GM12878 (cell line): ENCODE measurements around the gene BCAS4. TPM values are rescaled to one million over a fixed set of nuclear protein-coding genes. Genes with fewer than 3 reads are reported as not detected.

Source experiments
- ATAC-seq: fragments of 200-7000 bp; cut with Tn5 transposase; 3 replicates; pipeline ENCODE4 v1.9.1; 2020; ENCODE audit warnings: mild to moderate bottlenecking, moderate library complexity
- BruUV-seq: library from RNA; stranded (reverse); fragments of 400-500 nt; replicated peaks from 2 replicates; lab custom pipeline; 2021; lab: Mats Ljungman, UMichigan
- CTCF ChIA-PET: fragments of 300-600 bp; sonication (Branson Sonifier 250); formaldehyde crosslinking; extraction: SDS; loops from one replicate; lab custom pipeline; 2021; ENCODE audit warnings: inconsistent platforms; lab: Yijun Ruan, JAX
- POLR2A ChIA-PET: fragments of 350-600 bp; formaldehyde crosslinking; extraction: SDS; loops from one replicate; lab custom pipeline; 2021; ENCODE audit warnings: inconsistent platforms; lab: Charles Lee
- RAD21 ChIA-PET: fragments of 300-600 bp; sonication (Branson Sonifier 250); formaldehyde crosslinking; loops from one replicate; lab custom pipeline; 2023; ENCODE audit warnings: antibody characterized with exemption; ENCODE audit not compliant: unreplicated experiment; lab: Charles Lee
- SMC1A ChIA-PET: fragments of 300-600 bp; sonication (Branson Sonifier 250); formaldehyde crosslinking; loops from one replicate; lab custom pipeline; 2023; ENCODE audit not compliant: unreplicated experiment, uncharacterized antibody; lab: Charles Lee
- DNase-seq: peaks from one replicate; pipeline ENCODE4 v3.0.0-alpha.2; 2011; ENCODE audit warnings: low read depth, low spot score
- FAIRE-seq: peaks from 3 replicates; lab custom pipeline; 2011; peaks lifted over from hg19 to GRCh38; lab: Jason Lieb, UNC
- H2AFZ ChIP-seq: 2 replicates; pipeline ENCODE4 v1.6.0; 2011; ENCODE audit warnings: low read depth, low read length, control low read depth; ENCODE audit not compliant: control insufficient read depth
- H3K27ac ChIP-seq: 2 replicates; pipeline ENCODE4 v1.5.1; 2011; ENCODE audit warnings: control low read depth; ENCODE audit not compliant: control insufficient read depth, insufficient read depth
- H3K27me3 ChIP-seq, 2 experiments: replicated peaks in 1 of 2; 2 replicates each; pipeline versions ENCODE4 v1.6.0 to v1.6.1; 2011; ENCODE audit warnings: low read length in 1 of 2; ENCODE audit not compliant: control insufficient read depth in 2 of 2, insufficient read depth in 2 of 2
- H3K36me3 ChIP-seq, 2 experiments: 2 replicates each; pipeline ENCODE4 v1.5.1; 2011; ENCODE audit warnings: low read length in 1 of 2; ENCODE audit not compliant: control insufficient read depth in 2 of 2, insufficient read depth in 2 of 2
- H3K4me1 ChIP-seq: 2 replicates; pipeline ENCODE4 v1.6.1; 2011; ENCODE audit warnings: mild to moderate bottlenecking, low read length, moderate library complexity, mixed read lengths; ENCODE audit not compliant: control insufficient read depth, insufficient read depth
- H3K4me2 ChIP-seq: 2 replicates; pipeline ENCODE4 v1.6.0; 2011; ENCODE audit warnings: control low read depth; ENCODE audit not compliant: control insufficient read depth, insufficient read depth
- H3K4me3 ChIP-seq: fragments of 200-600 bp; sonication (generic); 2 replicates; pipeline ENCODE4 v1.5.1; 2016
- H3K79me2 ChIP-seq: 2 replicates; pipeline ENCODE4 v1.6.0; 2011; ENCODE audit warnings: low read length; ENCODE audit not compliant: control insufficient read depth, insufficient read depth
- H3K9ac ChIP-seq: 2 replicates; pipeline ENCODE4 v1.8.0; 2011; ENCODE audit warnings: low read length, control low read depth, mixed read lengths; ENCODE audit not compliant: control insufficient read depth, insufficient read depth
- H3K9me3 ChIP-seq: replicated peaks from 3 replicates; pipeline ENCODE4 v1.5.1; 2011; ENCODE audit warnings: mild to moderate bottlenecking, low read length; ENCODE audit not compliant: control insufficient read depth, insufficient read depth
- H4K20me1 ChIP-seq: 2 replicates; pipeline ENCODE4 v1.6.0; 2011; ENCODE audit not compliant: control insufficient read depth, insufficient read depth
- BCLAF1 ChIP-seq: fragments of 450-650 bp; IDR thresholded peaks from 2 replicates; pipeline ENCODE4 v1.6.1; 2017; ENCODE audit warnings: antibody characterized with exemption, mild to moderate bottlenecking, moderate library complexity
- CEBPZ ChIP-seq: fragments of 150-350 bp; IDR thresholded peaks from 2 replicates; pipeline ENCODE4 v1.6.1; 2016; ENCODE audit warnings: low read depth, low read length
- CTCF ChIP-seq, 3 experiments: IDR thresholded peaks in 2 of 3; conservative IDR thresholded peaks in 1 of 3; 2 replicates each; pipeline ENCODE4 v1.5.1; 2011; ENCODE audit warnings: low read depth in 3 of 3, low read length in 3 of 3, mild to moderate bottlenecking in 3 of 3, control low read depth in 2 of 3, moderate library complexity in 2 of 3, inconsistent platforms in 1 of 3, mixed read lengths in 1 of 3; ENCODE audit not compliant: control insufficient read depth in 2 of 3, insufficient read depth in 1 of 3; ENCODE audit errors: extremely low read depth in 1 of 3
- JUND ChIP-seq: IDR thresholded peaks from 2 replicates; pipeline ENCODE4 v1.6.1; 2012; ENCODE audit warnings: low read depth, mild to moderate bottlenecking, low read length, improper control_type of control experiment, moderate library complexity
- PAX8 ChIP-seq: fragments of 450-650 bp; IDR thresholded peaks from 2 replicates; pipeline ENCODE4 v1.6.1; 2017; ENCODE audit warnings: mild to moderate bottlenecking, moderate library complexity
- RAD51 ChIP-seq: fragments of 450-650 bp; IDR thresholded peaks from 2 replicates; pipeline ENCODE4 v1.6.1; 2016; ENCODE audit warnings: moderate library complexity, mild to moderate bottlenecking, inconsistent platforms
- ZBTB40 ChIP-seq: fragments of 450-650 bp; IDR thresholded peaks from 2 replicates; pipeline ENCODE4 v1.6.1; 2016; ENCODE audit warnings: mild to moderate bottlenecking, moderate library complexity, borderline replicate concordance
- WGBS: methylation state at CpG from one replicate; pipeline ENCODE4 v1.1.6; 2016; ENCODE audit warnings: low lambda C conversion rate; ENCODE audit not compliant: insufficient replicate concordance, insufficient coverage; ENCODE audit errors: missing lambda C conversion rate; 5-methylcytosine and 5-hydroxymethylcytosine counted together
- in situ Hi-C: fragments of 300-500 bp; cut with MboI; formaldehyde crosslinking; loops from 9 replicates; pipeline ENCODE4 v1.14.3; 2018; ENCODE audit warnings: mixed read lengths
- intact Hi-C: fragments of 100-400 bp; cut with micrococcal nuclease; formaldehyde crosslinking; loops from one replicate; pipeline ENCODE4 v1.14.2; 2022; ENCODE audit not compliant: unreplicated experiment
- polyA plus RNA-seq, 11 experiments: library from polyadenylated mRNA; depleted of rRNA in 4 of 11; unstranded in 6 of 11; stranded (reverse) in 5 of 11; fragments of >200 nt; fragmentation: Nextera tagmentation in 4 of 11; fragmentation: Illumina TruSeq in 1 of 11; extraction: Ambion mirVana in 4 of 11; extraction: Trizol in 1 of 11; gene quantifications; 1 replicate in 1 of 11; 2 replicates in 10 of 11; pipeline versions ENCODE4 v1.2.1 to v1.2.3, GENCODE V29; 2011 to 2016; ENCODE audit warnings: inconsistent platforms in 2 of 11, missing spikeins in 2 of 11, low read depth in 1 of 11
- total RNA-seq, 4 experiments: library from RNA; depleted of rRNA in 3 of 4; stranded (reverse); fragments of >200 nt in 3 of 4; fragmentation: Illumina TruSeq in 1 of 4; extraction: Trizol in 1 of 4; gene quantifications; 2 replicates each; pipeline versions ENCODE4 v1.2.1 to v1.2.3, GENCODE V29; 2013 to 2021

BCAS4 gene
- total and polyA plus RNA-seq, 10 of the 15 experiments (the other 5 are each of a cell fraction or from before 2014, with no cell fraction given) = 14.8 to 214 (median 65.3) TPM

GRCh38 chr20:50848846-50849673, 54.2 kb downstream of the BCAS4 start:
- WGBS = 53% methylated on average over 17 of the region's 18 CpGs
- POLR2A ChIA-PET = interaction anchor here (0.6 to 1.5 kb wide), 2 partner anchors 10 to 38 kb away, joined by 3 to 4 read pairs; no protein-coding TSS in a partner anchor
- SMC1A ChIA-PET = interaction anchor here (0.5 to 2.6 kb wide), 5 partner anchors 29 to 450 kb away, joined by 3 to 9 read pairs (median 3); no protein-coding TSS in a partner anchor
- intact Hi-C loops = no loop called here
- DNase-seq (no peak), FAIRE-seq (no peak), ATAC-seq (peak; percentile 55)
- H3K27me3 ChIP-seq = no peaks in the 10 kb centered on the region
- CTCF ChIA-PET = interaction anchor here (0.9 to 2.3 kb wide), 4 partner anchors 9 to 81 kb away, joined by 3 to 9 read pairs (median 6); partner anchors contain the start of gene BCAS4
- H3K4me3 ChIP-seq = no peak overlapping the region
- peaks cover 51% of the 10 kb centered on the region for H3K4me1 ChIP-seq
- H3K79me2 ChIP-seq = peaks cover 4% of the 10 kb centered on the region
- no peaks in the 10 kb centered on the region for H3K9me3 ChIP-seq
- peaks cover 5 to 10% of the 10 kb centered on the region in 2 experiments for H3K36me3 ChIP-seq
- in situ Hi-C loops = no loop called here
- RAD21 ChIA-PET = interaction anchor here (0.7 to 2.3 kb wide), 3 partner anchors 9 to 66 kb away, joined by 3 to 8 read pairs (median 3); partner anchors contain the start of gene BCAS4
- no TSS peak for BruUV-seq
- peak overlapping the region; percentile 49 for H3K27ac ChIP-seq
- no peak overlapping the region for H2AFZ ChIP-seq
- peak overlapping the region; percentile 58 for H3K4me2 ChIP-seq
- H3K9ac ChIP-seq = peak overlapping the region; percentile 13
- no peaks in the 10 kb centered on the region for H4K20me1 ChIP-seq
- no peak for TF ChIP-seq ZBTB40
- no peak for TF ChIP-seq PAX8
- TF ChIP-seq CEBPZ = no peak
- TF ChIP-seq JUND = no peak
- TF ChIP-seq BCLAF1 = no peak
- TF ChIP-seq RAD51 = no peak
- TF ChIP-seq CTCF (IDR thresholded peaks at IDR 0.05 in 2 of 3, conservative IDR thresholded peaks at IDR 0.05 in 1 of 3; ENCODE audit: control insufficient read depth in 2 of 3, extremely low read depth in 1 of 3, insufficient read depth in 1 of 3, low read depth in 3 of 3, low read length in 3 of 3) = no peak
